HG03432 (cell line): ENCODE results near the gene EIF3A.
"Not testable (repeated sequence)": the region's sequence is repeated elsewhere in the genome, so short reads cannot be mapped to it uniquely, and the experiment has no call there.

Experiments
- ATAC-seq: cut with Tn5 transposase; IDR thresholded peaks from one replicate; pipeline ENCODE4 v1.9.1; 2021; ENCODE audit warnings: mild to moderate bottlenecking, moderate library complexity; ENCODE audit not compliant: unreplicated experiment

Gene EIF3A

DNA sequence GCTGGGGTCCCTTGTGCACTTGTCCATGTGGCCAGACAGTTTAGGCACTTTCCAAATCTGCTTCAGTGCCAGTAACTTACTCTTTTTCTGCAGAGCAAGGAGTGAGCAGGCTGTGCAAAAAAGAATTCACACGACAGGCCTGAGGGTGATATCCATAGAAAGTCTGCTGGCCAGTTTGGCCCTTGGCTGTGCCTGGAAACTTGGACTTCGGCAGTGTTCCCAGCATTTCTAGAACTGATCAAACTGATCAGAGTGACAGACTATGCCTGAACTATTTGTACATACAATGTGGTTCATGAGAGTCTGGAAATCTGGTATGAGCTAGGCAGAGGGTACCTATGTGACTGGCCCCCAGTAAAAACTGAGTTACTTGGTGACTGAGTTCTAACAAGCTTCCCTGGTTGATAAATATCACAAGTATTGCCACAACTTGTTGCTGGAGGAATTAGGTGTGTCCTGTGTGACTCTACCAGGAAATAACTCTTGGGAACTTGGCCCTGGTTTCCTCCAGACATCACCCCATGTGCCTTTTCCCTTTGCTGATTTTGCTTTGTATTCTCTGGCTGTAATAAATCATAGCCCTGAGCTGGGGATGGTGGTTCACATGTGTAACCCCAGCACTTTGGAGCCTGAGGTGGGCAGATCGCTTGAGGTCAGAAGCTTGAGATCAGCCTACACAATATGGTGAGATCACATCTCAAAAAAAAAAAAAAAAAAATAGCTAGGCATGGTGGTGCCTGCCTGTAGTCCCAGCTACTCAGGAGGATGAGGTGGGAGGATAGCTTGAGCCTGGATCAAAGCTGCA lies 20.0 kb upstream of the EIF3A start:
- ATAC-seq = no peak

GRCh38 chr10:119098576-119098975 lies 18.0 kb upstream of the EIF3A start:
- ATAC-seq = no peak

- ATAC-seq = not testable (repeated sequence)
Measured at GRCh38 chr10:119096641-119097415, 16.2 kb upstream of the EIF3A start.

- no peak for ATAC-seq
Measured at GRCh38 chr10:119095640-119096039, 15.0 kb upstream of the EIF3A start.

GRCh38 chr10:119090968-119091367 lies 10.4 kb upstream of the EIF3A start:
- no peak for ATAC-seq

- ATAC-seq = no peak
Measured at GRCh38 chr10:119090026-119090795, 9.6 kb upstream of the EIF3A start.

- ATAC-seq = no peak
Measured at GRCh38 chr10:119087271-119087882, 6.8 kb upstream of the EIF3A start.

- no peak for ATAC-seq
Measured at GRCh38 chr10:119084896-119085295, 4.3 kb upstream of the EIF3A start.

DNA sequence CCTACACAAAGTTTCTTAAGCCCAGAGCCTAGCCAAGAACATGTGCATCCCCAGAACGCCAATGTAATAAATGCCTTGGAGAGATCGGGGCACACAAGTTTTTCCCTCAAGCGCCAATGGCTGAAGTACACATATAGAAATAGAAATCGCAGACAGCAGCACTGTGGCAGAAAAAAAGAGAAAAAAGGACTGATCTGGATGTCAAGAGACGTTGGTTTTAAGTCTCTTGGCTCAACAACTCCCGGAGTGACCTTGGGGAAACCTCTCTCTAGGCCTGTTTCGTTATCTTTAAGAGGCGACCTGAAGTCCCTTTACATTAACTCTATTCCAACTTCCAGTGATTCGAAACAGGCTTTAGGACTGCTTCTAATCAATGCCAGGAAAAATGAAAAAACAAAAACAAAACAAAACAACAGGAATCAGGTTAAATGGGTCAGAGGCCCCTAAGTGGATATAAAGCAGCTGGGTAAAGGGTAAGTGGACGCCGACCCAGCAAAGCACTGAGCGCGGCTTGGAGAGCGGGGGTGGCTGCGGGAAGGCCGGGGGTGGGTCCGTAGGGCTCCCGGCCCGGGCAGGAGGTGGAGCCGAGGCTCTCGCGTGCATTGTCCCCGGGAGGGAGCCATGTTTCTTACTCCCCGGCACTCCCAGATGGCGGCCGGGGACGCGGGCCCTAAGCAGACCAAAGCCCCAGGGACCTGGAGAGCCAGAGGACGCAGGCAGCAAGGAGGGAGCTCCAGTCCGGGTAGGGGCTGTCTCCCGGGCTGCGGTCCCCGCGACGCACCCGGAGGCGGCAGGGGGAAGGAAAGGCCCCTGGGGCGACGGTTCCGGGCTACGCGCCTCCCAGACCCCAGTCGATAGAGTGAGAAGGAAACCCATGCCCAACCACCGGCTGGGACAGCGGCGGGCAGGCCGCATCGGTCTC lies 757 bp downstream of the EIF3A start:
- ATAC-seq = peak; percentile 73

- ATAC-seq = no peak
Measured at GRCh38 chr10:119078422-119079179, 2.0 kb downstream of the EIF3A start.

GRCh38 chr10:119073584-119073983 lies 7.0 kb downstream of the EIF3A start:
- no peak for ATAC-seq

DNA sequence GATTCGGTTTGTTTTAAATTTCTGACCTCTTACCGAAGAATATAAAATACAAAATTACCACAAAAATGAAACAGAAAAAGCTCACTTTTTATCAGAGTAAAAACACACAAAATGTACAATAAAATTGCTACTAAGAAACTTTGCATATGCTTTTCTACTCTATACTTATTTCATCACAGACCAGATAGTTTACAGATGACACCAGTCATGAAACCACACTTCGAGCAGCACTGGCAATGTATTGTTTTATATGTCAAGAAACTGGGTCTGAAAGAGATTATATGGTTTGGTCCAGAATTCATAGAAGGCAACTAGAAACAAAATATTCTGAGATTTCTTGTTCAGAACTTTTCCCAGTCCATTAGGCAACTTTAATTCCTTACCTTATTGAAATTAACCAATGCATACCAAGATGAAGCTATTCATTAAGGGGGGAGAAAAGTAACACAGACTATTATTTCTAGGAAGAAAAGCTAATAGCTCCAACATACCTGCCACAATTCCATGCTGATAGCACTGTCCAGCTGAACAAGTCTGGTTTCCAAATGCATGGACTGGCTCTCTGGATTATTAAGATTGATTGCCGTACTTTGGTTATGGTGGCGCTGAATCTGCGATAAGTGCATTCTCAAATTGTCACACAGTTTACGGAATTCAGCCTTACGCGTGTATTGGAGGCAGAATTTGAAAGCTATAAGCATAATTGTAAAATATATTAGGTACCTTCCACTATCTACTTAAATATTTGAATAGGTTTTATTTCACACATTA lies 10.0 kb downstream of the EIF3A start:
- no peak for ATAC-seq

DNA sequence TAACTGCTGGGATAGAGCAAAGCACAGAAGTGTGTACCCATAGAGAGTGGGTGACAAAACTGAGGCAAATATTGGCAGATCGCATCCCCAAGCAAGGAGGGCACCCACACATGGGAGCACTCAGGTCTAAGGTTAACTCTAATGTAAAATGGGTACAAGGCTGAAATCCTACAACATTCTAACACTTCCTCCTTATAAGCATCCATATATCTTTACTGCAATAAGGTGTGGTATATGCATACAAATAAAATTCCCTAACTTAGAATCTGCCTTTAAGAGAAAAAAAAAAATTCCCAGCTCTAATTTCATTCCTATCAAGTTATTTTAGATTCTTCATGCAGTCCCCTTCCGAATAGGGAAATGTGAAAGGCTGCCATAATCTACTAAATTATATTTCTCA lies 18.7 kb downstream of the EIF3A start:
- ATAC-seq = no peak

DNA sequence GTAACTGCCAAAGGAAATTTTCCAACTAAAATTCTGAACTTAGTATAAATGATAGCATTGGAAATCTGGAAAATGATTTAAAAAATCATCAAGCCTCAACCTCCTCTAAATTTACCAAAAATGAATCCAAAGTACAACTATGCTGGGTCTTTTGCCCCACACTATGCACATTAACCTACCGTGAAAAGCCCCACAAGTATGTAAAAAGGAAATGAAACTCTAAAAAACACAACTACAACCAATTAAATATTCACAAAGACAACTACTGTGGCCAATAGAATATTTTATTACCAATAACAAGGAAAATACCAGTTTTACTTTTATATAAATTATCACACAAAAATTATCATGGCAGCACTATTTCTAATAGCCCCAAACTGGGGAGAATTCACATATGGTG lies 19.3 kb downstream of the EIF3A start:
- no peak for ATAC-seq

DNA sequence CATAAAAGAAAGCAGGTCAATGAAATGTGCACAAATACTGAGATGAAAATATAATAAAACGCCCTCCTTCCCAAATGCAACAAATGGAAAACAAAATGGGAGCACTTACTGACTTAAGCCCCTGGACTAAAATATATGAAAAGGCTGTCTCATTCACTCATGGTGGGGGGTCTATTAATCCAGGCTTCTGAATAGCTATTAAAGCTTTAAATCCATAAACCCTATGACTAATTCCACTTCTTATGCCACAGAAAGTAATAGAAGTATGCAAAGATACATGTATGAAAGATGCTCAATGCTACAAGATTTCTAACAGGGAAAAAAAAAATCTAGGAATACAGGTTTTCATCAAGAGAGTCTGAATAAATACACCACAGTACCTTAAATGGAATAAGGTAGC lies 20.5 kb downstream of the EIF3A start:
- ATAC-seq = no peak

GRCh38 chr10:119059557-119059956 lies 21.1 kb downstream of the EIF3A start:
- ATAC-seq = no peak

DNA sequence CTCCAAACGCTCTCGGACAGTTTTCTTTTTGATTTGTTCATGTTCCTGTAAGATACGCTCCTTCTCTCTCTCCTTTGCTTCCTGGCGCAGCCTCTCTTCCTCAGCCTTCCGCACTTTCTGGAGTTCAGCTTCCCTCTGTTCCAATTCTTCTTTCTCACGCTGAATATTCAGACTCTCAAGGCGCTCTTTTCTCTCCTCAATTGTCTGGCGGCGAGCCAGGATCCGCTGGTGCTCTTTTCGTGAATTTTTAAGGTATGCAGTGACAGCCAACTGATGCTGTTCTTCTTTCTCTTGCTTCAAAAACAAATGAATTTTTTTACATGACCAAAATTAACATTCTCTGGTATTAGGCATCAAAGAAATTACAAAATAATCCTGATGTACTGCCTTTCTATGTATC lies 22.6 kb downstream of the EIF3A start:
- ATAC-seq = no peak

- no peak for ATAC-seq
Measured at GRCh38 chr10:119055472-119055871, 25.1 kb downstream of the EIF3A start.

DNA sequence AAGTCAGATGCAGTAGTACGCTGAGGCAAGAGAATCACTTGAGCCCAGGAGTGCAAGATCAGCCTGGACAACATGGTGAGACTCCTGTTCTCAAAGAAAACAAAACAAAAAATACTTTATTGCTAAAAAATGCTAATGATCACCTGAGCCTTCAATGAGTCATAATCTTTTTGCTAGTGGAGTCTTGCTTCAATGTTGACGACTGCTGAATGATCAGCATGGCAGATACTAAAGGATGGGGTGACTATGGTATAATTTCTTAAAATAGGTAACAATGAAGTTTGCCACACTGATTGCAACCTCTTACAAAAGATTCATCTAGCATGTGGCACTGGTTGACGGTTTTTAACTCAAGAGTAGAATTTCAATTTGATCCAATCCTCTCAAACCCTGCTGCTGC lies 28.8 kb downstream of the EIF3A start:
- ATAC-seq = no peak
